Upper lobe of right lung (tissue), 1 donor: ENCODE results near the gene GLI3. TPM values are rescaled to one million over a fixed set of nuclear protein-coding genes. Genes with fewer than 3 reads are reported as not detected.

Experiments
- ATAC-seq: fragments of 200-7000 bp; cut with Tn5 transposase; one replicate; pipeline ENCODE4 v1.9.1; 2020; ENCODE audit warnings: mild to moderate bottlenecking, moderate library complexity
- DNase-seq: peaks from one replicate; pipeline ENCODE4 v3.0.0-alpha.2; 2020
- H3K27ac ChIP-seq: fragments of 200-600 bp; one replicate; pipeline ENCODE4 v1.8.0; 2022
- H3K27me3 ChIP-seq: fragments of 200-600 bp; one replicate; pipeline ENCODE4 v1.8.0; 2022; ENCODE audit warnings: mild to moderate bottlenecking
- H3K36me3 ChIP-seq: fragments of 200-600 bp; one replicate; pipeline ENCODE4 v1.8.0; 2022
- H3K4me1 ChIP-seq: fragments of 200-600 bp; one replicate; pipeline ENCODE4 v1.8.0; 2022
- H3K4me3 ChIP-seq: fragments of 200-600 bp; one replicate; pipeline ENCODE4 v1.8.0; 2022; ENCODE audit warnings: mild to moderate bottlenecking
- H3K9me3 ChIP-seq: fragments of 200-600 bp; one replicate; pipeline ENCODE4 v1.8.0; 2022
- CTCF ChIP-seq: fragments of 200-600 bp; IDR thresholded peaks from one replicate; pipeline ENCODE4 v1.8.0; 2022; ENCODE audit warnings: antibody characterized with exemption
- intact Hi-C: fragments of 100-400 bp; cut with DNase I; formaldehyde crosslinking; loops from one replicate; pipeline ENCODE4 v1.11.0; 2022
- total RNA-seq: library from RNA; stranded (reverse); fragmentation: NEBNext Ultra II Directional; extraction: Animal tissue kit (Norgen Biotek cat#: 25700); gene quantifications from one replicate; pipeline ENCODE4 v1.2.1, GENCODE V29; 2021
- donor health status: DM: no; HTN: yes; CAD: no; lungs with severe emphysema.

Gene GLI3
- total RNA-seq, 1 donor from 2014 or later, result 17.5 TPM

GRCh38 chr7:41912851-41913567 is 324.0 kb downstream of the GLI3 start:
- Histone ChIP-seq H3K9me3 (no peaks in the 10 kb centered on the region), H3K4me3 (no peak overlapping the region), H3K36me3 (no peaks in the 10 kb centered on the region), H3K27ac (no peak overlapping the region), H3K4me1 (no peaks in the 10 kb centered on the region), H3K27me3 (no peaks in the 10 kb centered on the region)
- TF ChIP-seq CTCF, result no peak
- no peak for DNase-seq
- ATAC-seq, result no peak
- intact Hi-C loops, result no loop called here

DNA sequence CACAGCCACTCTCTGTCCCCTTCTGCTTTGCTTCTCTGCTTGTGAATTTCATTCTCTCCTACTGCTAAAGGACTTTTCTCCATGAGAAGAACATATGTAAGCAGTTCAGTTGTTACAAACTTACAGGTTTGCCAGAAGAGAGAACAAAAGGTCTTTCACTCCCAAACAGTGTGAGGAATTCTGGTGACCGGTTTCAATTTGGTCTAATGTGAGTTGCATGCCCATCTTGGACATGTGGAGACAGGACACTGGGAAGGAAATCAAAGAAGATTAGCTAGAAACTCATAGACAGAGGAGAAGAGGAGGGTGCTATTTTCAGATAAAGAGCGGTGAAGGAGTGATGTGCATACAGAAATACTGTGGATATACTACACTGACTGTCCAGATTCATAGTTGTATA is 324.6 kb downstream of the GLI3 start:
- ATAC-seq (no peak), DNase-seq (no peak)
- no peak overlapping the region for H3K27ac ChIP-seq
- H3K4me3 ChIP-seq, result no peak overlapping the region
- no peak for TF ChIP-seq CTCF
- intact Hi-C loops, result no loop called here
- H3K36me3 ChIP-seq, result no peaks in the 10 kb centered on the region
- no peaks in the 10 kb centered on the region for H3K27me3 ChIP-seq
- H3K9me3 ChIP-seq, result no peaks in the 10 kb centered on the region
- H3K4me1 ChIP-seq, result no peaks in the 10 kb centered on the region

DNA sequence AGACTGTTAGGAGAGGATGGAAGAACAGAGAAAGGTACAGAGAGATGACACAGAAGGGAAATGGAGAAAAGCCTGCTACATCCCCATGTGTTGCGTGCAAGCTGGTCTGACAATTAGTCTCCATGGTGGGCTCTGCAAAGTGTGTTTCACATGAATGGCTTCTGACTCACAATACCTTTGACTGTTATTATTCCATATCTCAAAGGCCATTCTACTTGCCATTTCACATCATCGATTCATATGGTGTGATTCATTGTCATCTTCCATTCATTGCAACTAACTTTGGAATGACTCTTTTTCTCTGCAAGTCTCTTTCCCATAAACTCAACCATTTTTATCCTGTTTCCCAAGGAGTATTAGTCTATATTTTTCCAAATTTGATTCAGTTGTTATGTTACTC is 325.2 kb downstream of the GLI3 start:
- DNase-seq, result no peak
- no peak for TF ChIP-seq CTCF
- intact Hi-C loops, result no loop called here
- ATAC-seq, result no peak
- H3K27me3 ChIP-seq, result no peaks in the 10 kb centered on the region
- no peaks in the 10 kb centered on the region for H3K9me3 ChIP-seq
- H3K4me3 ChIP-seq, result no peak overlapping the region
- no peaks in the 10 kb centered on the region for H3K36me3 ChIP-seq
- no peak overlapping the region for H3K27ac ChIP-seq
- no peaks in the 10 kb centered on the region for H3K4me1 ChIP-seq
